Measurements from ENCODE around the gene TNFRSF8.

The TNFRSF8 gene

DNA sequence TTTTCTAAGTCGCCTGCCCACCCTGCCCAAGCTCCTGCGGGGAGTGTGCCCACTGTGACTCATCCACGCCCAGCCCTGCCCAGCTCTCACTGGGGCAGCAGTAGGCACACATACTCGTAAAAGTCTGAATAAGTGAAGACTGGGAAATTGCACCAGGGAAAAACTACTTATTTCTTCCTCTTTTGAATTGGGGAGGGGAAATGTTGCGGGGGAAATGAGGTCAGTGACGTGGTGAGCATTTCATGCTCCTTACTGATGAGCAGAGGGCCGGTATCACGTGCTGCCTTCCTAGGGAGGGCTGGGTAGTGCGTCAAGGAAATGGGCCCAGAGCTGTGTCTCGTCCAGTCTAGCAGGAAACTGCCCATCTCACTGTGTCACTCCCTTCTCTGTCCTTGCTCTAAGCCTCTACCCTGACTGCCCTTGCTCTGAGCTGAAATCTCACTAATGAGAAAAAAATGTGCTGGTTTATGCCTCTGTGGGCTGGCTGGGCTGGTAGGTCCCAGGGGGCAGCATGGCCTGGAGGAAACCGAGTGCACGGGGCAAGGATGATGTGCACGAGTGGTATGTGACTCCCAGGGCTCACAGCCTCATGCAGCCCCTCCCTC, 90.2 kb downstream of the TNFRSF8 start:
- in situ Hi-C loops (cut with MboI; ENCODE audit: low sequenced_read_pairs) = no loop called here

DNA sequence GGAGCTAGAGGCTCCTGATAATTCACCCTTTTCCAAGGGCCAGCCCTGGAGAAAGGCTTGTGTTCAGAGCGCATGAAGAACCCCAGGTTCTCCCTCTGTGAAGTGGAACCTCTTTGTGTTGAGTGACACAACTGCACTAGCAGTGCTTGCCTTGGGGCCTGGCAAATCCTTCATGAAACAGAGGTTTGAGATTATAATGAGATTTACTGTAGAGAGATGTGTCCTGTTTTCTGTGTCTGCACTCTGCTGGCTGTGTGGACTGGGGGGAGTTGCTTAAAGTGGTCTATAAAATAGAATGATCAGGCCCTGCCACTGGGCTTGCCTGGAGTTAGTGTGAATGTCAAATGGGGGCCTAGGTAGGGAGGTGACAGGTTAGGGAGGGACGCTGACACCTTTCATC, 92.2 kb downstream of the TNFRSF8 start:
- in situ Hi-C loops (cut with MboI; ENCODE audit: low sequenced_read_pairs) = no loop called here

DNA sequence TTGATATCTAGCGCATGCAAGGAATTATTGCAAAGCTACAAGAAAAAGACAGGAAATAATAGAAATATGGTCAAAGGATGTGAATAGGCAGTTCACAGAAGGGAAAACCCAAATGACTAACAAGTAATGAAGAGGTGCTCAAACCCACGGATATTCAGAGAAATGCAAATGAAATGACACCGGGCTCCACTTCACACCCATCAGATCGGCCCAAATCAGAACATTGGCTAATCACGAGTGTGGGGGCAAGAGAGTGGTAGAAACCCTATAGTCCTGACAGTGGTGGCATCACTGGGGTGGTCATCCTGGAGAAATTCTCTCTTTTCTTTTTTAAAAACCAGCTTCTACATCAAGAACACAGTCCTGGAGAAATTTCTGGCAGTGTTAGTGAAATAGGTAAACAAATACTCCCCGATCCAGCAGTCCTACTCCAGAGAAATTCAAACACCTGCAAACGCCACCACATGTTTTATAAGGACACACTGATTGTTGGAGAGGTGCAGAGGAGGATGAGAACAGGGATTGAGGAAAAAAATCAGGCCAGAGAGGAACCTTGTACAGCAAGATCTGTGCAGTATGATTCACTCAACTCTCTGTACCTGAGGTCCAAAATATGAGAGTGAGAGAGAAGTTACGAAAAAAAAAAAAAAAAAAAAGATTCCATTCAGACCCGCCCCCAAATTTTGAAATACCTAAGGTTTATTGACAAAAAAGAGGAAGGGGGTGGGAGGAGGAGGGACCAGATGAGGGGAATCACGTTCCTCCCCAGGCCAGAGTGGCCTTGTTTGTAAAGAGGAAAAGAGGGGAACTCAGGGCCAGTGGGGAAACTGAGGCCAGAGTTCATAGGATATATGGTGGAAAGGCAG, 94.5 kb downstream of the TNFRSF8 start:
- in situ Hi-C loops (cut with MboI; ENCODE audit: low sequenced_read_pairs) = no loop called here

DNA sequence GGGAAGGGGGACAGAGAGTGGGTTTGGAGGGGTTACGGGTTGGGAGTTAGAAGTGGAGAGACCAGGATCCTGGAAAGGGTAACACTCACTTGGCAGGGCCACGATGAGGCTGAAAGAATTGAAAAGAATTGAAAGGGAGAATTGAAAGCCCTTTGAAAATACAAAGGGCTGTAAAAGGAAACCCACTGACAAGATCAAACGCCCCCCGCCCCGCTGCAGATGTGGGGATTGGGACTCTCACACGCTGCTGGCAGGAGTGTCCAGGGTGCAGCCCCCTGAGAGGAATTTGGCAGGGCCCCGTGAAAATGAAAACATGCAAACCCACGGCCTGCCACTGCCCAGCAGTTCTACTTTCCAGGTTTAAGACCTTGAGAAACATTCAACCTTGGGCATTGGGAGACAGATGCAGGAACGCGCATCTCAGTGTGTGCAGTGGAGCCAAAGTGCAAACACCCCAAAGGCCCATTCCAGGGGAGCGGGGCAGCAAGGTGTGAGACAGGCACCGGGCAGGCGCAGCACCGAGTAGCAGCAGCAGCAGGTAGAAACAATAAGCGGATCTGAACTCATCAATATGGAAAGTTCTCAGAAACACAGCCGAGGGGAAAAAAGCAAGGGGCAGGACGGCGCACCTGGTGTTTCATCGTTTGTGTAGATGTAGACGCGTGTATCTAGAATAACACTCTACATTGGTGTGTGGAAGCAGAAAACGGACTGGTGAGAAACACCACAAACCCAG, 95.4 kb downstream of the TNFRSF8 start:
- in situ Hi-C loops (cut with MboI; ENCODE audit: low sequenced_read_pairs) = no loop called here

DNA sequence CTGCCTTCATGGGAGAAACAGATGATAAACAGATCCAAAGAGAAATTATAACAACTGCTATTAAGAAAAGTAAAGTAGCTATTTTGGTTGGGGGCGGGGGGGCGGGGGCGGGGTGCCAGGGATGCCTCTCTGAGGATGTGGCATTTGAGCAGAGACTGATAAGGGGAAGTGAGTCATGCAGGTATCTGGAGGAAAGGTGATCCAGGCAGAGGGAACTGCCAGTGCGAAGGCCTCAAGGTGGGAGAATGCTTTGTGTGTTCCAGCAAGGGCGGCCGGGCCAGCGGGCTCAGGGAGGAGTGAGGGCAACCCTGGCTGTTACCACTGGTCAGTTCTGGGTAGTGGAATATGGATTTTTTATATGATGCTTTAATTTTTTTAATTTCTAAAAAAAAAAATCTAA, 96.7 kb downstream of the TNFRSF8 start:
- in situ Hi-C loops (cut with MboI; ENCODE audit: low sequenced_read_pairs) = no loop called here

DNA sequence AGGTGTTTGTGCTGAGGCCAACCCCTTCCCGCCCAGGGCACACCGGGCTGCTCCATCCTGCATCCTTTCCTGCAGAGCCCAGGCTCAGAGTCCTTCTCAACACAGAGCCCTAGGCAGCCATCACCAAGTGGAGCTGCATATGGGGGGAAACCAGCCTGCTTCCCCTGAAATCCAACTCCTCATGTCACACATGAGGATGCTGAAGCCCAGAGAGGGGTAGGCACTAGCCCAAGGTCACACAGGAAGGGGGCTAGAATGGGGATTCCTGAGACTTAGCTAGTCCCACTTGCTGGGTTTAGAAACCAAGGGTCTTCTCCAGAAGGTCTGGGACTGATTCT, 98.2 kb downstream of the TNFRSF8 start:
- in situ Hi-C loops (cut with MboI; ENCODE audit: low sequenced_read_pairs) = no loop called here

DNA sequence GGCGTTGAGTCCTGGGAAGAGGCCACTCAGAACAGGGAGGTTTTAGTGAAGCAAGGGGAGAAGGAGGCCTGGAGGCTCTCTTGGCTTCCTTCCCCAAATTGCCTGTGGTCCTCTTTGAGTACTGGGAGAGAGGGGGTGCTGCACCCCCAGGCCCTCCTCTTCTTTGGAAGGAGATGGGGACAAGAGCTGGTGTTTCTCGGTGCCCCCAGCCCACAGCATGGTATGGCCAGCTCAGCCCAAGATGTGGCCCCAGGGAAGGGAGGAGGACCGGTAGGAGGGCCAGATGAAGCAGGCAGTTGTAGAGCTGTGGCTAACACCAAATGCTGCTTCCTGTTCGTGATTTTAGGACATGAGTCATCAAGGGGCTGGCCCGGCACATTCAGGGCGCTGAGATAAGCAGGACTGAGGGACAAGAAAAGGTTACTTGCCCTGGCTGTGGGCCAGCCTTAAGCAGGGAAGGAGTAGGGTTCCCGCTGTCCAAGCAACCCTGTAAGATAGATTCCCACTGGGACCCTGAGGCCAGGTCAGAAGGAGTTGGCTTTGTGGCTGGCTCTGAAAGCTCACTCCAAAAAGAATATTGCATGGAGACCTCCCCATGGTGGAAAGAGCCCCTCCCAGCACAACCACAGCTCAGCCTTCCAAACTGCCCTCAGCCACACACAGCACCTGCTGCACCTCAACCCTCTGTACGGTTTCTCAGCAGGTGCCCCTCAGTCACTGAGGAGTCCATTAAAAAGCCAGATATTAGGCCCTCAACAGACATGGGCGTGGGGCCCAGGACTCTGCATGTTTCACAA, 98.8 kb downstream of the TNFRSF8 start:
- in situ Hi-C loops (cut with MboI; ENCODE audit: low sequenced_read_pairs) = no loop called here

DNA sequence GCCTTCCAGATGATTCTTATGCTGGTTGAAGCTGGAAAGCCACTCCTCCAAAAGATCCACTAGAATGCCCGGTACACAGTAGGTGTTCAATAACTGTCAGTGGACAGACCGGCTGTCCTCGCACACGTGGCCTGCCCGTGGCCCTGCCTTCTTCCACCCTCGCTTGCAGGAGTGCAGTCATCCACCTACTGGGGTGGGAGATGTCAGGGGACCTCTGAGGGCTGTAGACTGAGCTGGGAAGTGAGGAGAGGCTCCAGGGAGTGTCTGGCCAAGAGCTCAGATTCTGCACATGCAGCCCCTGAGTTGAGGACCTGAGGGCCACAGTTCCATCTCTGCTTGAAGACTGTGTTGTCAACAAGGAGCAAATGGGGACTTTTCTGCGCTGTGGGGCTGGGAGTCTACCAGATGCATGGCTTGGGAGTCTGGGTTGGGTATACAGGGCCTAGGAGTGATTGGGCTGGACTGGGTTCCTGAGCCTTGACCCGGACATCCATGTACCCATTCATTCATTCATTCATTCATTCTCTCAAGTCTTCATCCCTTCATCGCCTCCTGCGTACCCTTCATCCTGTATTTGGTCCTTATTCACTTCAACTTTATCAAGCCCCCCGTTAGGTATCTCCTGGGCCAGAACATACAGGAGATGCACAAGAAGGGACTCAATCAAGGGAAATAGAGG, 99.5 kb downstream of the TNFRSF8 start:
- in situ Hi-C loops (cut with MboI; ENCODE audit: low sequenced_read_pairs) = no loop called here

DNA sequence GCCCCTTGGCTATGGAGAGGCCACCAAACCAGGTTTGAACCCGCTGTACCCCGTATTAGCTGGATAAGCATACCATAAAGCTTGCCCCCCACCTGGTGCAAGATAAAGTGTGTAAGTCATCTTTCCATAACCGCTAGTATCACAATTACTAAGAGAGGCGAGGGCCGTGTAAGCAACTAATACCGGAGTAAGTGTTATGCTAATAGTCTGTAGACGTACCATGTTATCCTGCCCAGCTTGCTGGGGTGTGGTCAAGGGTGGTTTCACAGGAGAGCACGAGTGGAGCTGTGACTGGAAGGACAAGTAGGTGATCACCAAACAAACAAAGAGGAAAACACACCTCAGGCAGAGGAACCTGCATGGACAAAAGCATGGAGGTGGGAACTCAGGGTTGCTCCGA, 100.1 kb downstream of the TNFRSF8 start:
- in situ Hi-C loops (cut with MboI; ENCODE audit: low sequenced_read_pairs) = no loop called here

DNA sequence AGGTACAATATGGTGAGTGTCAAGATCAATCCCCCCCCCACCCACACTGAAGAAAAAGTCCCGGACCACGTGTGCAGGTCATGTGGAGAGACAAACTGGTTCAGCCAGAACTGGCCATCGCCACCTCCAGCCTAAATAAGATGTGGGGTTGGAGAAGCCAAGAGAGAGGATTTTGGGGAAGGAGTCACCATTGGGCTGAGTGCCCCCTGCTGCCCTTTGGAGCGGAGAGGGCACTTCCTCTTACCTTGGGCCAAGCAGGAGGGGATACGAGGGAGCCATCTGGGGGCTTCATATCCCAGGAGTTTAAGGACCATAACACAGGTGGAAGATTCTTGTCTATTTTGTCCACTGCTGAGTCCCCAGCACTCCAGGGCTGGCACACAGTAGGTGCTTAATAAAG, 101.1 kb downstream of the TNFRSF8 start:
- in situ Hi-C loops (cut with MboI; ENCODE audit: low sequenced_read_pairs) = no loop called here

DNA sequence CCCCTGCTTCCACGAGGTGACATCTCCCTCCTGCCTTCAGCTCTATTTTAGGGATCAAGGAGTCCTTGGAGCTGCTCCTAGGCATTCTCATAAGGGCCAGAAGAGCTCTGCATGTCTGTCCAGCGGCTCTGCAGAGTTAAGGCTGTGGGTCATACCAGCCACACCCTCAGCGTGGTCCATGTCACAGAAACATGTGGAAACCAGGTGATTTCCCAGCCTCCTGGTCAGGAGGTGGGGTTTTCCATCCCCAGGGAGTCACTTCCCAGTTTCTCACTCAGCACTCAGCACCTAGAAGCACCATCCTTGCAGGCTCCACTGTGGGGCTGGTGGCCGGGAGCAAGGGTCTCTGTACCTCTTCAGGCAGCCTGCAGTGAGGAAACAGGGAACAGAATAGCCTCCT, 102.2 kb downstream of the TNFRSF8 start:
- in situ Hi-C loops (cut with MboI; ENCODE audit: low sequenced_read_pairs) = no loop called here

DNA sequence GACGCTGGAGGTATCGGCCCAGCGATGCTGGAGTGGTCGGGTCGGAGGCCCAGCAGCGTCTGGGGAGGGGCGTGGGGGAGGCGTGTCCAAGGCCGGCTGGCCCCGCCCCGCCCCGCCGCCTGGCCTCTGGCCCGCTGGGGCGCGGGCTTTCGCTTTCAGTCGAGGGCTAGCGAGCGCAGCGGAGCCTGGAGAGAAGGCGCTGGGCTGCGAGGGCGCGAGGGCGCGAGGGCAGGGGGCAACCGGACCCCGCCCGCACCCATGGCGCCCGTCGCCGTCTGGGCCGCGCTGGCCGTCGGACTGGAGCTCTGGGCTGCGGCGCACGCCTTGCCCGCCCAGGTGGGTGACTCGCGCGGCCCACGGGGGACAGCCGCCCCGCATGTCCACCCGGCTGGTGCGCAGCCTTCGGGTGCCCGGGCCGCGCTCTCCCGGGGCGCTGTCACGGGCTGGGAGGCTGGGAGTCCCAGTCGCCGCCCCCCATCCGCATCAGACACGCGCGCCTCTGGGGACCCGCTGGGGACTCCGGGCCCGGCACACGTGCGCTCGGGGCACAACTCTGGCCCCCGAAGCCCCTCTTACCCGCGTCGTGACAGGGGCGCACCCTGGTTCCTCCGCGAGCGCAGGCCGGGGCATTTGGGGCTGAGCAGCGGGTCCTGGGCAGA, 103.9 kb downstream of the TNFRSF8 start, which contains the start of gene TNFRSF1B:
TSS of gene TNFRSF1B (plus strand) at position 158 of the 659 bp plus-strand sequence. CDS start at position 259, 101 bp downstream.
- in situ Hi-C loops (cut with MboI; ENCODE audit: low sequenced_read_pairs) = no loop called here

DNA sequence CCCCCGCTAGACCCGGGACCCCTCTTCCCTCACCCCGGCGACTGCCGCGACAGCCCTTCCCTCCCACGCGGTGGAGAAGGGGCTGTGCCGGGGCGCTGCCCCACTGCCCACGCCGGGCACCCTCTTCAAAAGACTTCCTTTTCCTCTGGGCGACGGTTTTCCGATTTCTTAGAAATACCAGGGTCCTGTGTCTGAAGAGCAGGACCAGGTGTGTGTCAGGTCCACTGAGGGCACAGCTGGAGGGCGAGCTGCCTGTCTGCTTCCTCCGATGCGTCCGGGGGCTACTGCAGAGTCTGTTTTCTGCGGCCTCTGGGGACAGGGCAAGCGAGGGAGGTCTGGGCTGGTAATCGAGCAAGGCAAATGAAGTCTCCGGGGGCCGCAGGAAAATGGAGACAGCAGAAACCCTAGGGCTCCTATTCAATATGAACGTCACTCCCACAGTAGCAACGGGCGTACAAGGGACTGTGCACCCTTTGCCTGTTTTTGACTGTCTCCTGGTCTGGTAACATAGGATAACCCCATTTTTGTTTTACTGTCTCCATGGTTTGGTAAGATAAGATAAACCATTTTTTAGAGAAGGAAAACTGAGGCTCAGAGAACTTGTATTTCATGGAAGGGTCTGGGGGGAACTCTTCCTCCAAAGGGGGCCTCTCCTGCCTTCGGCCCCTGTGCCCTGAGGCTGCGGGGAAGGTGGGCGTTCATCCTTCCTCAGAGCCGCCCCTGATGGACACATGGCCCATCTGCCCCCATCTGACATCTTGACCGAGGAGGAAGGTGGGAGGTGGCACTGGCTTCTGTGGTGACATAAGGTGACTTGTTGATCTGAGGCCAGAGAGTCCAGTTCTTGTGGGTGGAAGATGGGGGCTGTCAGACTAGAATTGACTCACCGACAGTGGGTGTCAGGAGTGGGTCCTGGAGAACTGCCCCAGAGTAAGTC, 104.7 kb downstream of the TNFRSF8 start:
- in situ Hi-C loops (cut with MboI; ENCODE audit: low sequenced_read_pairs) = no loop called here

DNA sequence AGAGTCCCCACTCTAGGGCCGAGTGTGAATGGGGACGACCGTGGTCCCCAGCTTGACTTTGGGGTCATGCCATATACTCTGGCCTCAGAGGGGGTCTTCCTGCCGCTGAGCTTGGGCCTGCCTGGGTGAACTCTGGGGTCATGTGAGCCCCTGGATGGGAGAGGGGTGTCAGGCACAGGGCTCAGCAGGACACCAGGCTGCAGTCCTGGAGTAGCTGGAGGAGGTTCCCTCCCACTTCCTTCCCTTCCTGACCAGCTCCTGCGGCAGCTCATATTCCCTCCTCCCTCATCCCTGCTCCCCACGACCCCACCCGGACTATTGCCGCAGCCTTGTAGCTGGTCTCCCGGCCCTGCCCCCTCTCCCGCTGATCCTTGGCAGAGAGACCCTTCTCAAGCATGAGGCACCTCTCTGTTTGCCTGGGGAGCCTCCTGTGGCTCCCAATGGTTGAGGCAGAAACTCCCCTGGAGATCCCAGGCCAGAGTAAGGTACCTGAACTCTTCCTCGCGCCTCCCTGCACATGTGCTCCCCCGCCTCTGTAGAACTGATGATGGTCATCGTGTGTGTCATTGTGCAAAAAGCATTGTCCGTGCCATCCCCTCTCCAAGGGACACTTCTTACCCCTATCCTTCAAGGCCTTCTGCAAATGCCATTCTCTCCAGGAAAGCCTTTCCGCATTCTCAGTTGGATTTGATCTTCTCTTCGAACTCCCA, 105.5 kb downstream of the TNFRSF8 start:
- in situ Hi-C loops (cut with MboI; ENCODE audit: low sequenced_read_pairs) = no loop called here

DNA sequence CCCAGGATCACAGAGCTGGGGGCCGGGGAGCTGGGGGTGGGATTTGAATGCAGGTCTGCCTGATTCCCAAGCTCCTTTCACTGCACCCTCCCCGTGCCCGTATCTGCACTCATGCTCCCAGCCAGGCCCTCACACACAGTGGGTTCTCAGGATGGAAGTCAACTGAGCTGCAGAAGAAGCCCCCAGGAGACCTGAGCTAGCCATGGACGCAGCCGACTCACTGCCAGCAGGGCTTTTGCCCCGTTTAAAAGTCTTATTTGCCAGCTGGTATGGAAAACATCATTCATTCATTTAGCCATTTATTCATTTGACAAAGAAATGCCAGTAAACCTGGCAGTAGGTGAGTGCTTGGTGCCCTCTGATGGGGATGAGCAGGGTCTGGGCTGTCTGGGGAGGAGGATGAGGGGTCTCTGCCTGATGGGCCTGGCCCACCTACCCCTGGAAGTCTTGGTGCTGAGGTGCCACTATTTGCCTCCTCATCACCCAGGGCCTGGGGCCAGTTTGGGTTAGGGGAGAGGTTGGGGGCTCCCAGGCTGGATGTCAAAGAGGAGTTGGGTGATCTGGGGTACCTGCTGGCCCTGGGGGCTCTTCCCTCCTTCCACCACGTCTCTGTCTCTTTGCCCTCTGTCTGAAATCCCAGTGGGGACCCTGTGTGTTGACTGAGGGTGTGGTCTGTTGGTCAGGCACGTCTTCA, 106.5 kb downstream of the TNFRSF8 start:
- in situ Hi-C loops (cut with MboI; ENCODE audit: low sequenced_read_pairs) = no loop called here

DNA sequence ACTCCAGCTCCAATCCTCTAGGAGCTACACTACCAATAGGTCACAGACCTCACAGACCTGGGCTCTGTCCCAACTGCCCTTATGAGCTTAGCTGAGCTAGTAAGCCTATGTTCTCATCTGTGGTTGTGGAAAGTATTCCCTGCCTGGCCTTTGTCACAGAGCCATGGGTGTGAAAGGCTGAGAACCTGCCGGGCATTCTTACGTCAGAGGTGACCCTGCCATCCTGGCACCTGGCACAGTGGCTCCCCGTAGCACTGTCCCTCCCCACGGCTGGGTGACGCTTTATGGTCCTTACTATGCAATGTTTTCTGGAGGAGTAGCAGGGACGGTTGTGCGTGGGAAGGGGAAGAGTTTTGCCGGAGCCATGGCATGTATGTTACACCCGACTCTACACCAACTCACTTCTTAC, 107.2 kb downstream of the TNFRSF8 start:
- in situ Hi-C loops (cut with MboI; ENCODE audit: low sequenced_read_pairs) = no loop called here

DNA sequence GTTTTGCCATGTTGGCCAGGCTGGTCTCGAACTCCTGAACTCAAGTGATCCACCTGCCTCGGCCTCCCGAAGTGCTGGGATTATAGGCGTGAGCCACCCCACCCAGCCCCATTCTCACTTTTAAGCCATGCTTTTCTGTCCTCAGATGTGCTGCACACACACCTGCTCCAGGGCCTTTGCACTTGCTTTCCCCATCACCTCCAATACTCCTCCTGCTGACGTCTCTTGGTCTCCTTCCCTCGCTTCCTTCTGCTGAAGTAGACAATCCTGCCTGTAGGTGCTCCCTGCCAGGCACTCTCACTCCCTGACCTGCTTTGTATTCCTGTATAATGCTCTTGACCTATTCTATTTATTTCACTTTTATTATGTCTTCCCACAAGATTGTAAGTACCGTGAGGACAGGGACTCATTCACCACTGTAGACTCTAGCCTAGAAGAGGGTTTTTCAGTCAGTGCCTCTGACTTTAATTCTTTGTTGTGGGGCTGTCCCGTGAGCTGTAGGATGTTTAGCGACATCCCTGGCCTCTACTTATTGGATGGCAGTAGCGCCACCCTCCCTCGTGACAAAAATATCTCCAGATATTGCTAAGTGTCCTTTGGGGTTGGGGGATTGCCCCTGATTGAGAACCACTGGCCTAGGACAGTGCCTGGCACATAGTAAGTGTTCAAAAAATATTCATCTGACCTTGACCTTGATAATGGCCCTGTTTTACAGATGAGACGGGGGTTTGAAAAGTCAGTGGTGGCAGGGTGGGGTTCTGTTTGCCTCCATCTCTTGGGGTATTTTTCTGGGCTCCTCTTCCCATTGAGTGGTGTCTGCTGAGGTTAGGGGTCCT, 108.3 kb downstream of the TNFRSF8 start:
- in situ Hi-C loops (cut with MboI; ENCODE audit: low sequenced_read_pairs) = no loop called here
